C4-2B (cell line): ENCODE data around the gene KATNIP.

Experiments
- H3K27ac ChIP-seq: fragments of 450-650 bp; 2 replicates; pipeline ENCODE4 v1.5.1; 2017
- ZFX ChIP-seq: fragments of 450-650 bp; IDR thresholded peaks from 2 replicates; pipeline ENCODE4 v1.6.1; 2017
- TF ChIP-seq, protein P1 (sequence below): fragments of 450-650 bp; conservative IDR thresholded peaks from 2 replicates; pipeline ENCODE4 v1.5.1; 2017; ENCODE audit warnings: mild to moderate bottlenecking

KATNIP gene

DNA sequence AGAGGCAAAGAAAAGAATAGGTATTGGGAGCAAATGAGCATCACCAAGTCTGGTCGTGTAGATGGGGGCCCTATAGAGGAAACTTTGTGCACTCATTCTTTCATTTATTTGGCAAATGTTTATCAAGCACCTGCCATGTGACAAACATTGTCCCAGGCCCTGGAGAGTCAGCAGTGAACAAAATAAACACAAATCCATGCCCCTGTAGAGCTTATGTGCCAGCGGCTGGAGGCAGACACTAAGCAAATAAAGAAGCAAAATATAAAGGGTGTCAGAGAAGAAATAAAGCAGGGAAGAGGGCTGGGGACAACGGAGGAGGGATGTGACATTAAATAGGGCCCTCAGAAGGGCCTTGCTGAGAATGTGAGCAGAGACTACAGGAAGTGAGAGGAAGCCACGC is 45.5 kb downstream of the KATNIP start:
- no peak overlapping the region for H3K27ac ChIP-seq

DNA sequence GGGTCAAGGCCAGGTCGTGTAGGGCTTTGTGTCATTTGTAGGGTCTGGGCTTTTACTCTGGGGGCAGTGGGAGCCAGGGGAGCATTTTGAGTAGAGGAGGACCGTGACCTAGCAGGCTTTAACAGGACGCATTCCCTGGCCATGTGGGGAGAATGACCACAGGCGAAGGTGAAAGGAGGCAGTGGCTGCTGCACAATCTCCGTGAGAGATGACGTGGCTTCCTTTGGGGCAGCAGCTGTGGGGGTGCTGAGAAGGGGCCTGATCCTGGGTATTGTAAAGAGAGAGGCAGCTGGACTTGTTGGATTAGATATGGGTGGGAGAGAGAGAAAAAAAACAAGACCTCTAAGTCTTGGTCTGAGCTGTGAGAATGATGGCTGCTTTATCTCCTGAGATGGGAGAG is 46.0 kb downstream of the KATNIP start:
- TF ChIP-seq, protein P1, sequence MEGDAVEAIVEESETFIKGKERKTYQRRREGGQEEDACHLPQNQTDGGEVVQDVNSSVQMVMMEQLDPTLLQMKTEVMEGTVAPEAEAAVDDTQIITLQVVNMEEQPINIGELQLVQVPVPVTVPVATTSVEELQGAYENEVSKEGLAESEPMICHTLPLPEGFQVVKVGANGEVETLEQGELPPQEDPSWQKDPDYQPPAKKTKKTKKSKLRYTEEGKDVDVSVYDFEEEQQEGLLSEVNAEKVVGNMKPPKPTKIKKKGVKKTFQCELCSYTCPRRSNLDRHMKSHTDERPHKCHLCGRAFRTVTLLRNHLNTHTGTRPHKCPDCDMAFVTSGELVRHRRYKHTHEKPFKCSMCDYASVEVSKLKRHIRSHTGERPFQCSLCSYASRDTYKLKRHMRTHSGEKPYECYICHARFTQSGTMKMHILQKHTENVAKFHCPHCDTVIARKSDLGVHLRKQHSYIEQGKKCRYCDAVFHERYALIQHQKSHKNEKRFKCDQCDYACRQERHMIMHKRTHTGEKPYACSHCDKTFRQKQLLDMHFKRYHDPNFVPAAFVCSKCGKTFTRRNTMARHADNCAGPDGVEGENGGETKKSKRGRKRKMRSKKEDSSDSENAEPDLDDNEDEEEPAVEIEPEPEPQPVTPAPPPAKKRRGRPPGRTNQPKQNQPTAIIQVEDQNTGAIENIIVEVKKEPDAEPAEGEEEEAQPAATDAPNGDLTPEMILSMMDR = no peak
- TF ChIP-seq ZFX = no peak
- H3K27ac ChIP-seq = no peak overlapping the region

More for the DNA sequence above, 45.5 kb downstream of the KATNIP start:
- TF ChIP-seq ZFX = no peak
- TF ChIP-seq, protein P1 = no peak

DNA sequence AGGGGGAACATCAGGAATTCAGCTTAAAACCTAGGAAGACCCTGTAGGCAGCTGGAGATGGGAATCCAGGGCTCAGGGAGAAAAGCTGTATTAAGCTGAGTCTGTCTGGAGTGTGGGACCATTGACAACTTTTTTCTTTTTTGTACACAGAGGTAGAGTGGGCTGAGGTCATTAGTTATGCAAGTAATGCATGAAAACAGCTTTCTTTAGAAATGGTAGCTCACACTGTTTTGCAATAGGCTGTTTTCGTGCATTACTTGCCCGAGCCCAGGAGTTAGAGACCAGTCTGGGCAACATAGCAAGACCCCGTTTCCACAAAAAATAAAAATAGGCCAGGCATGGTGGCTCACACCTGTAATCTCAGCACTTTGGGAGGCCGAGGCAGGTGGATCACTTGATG is 46.5 kb downstream of the KATNIP start:
- no peak overlapping the region for H3K27ac ChIP-seq
- no peak for TF ChIP-seq ZFX
- TF ChIP-seq, protein P1 = no peak

DNA sequence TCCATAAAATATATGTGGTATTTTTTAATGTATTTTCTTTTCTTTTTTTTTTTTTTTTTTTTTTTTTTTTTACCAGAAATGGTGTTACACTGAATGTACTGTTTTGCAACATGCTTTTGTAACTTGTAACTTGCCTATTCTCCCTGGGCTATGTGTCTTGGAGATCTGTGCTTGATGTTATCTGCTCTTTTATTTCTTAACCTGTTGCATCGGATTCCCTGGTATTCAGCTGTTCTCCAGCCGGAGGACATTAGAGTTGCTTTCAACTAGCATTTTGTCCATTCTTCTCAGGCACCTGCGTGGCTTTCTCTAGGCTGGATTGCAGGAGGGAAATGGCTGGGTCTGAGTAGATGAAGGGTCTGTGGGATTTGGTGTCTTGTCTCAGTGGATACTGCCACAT is 47.4 kb downstream of the KATNIP start:
- no peak for TF ChIP-seq ZFX
- TF ChIP-seq, protein P1 = no peak
- no peak overlapping the region for H3K27ac ChIP-seq

DNA sequence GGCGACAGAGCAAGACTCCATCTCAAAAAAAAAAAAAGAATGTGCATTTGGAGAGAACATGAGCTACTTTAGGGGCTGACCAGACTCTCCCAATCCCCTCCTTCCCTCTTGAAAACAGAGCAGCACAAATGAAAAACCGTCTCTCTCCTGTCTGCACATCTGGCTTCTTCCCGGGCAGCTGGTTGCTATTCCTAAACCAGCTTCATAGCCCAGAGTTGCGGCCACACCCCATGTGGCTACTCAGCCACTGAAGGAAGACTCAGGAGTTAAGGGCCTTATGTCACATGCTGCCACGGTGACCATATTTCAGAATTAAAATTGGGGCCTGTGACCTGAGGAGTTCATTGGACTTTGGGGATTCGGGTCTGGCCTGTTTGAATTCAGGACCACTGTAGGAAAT is 48.3 kb downstream of the KATNIP start:
- TF ChIP-seq ZFX = no peak
- TF ChIP-seq, protein P1 = no peak

DNA sequence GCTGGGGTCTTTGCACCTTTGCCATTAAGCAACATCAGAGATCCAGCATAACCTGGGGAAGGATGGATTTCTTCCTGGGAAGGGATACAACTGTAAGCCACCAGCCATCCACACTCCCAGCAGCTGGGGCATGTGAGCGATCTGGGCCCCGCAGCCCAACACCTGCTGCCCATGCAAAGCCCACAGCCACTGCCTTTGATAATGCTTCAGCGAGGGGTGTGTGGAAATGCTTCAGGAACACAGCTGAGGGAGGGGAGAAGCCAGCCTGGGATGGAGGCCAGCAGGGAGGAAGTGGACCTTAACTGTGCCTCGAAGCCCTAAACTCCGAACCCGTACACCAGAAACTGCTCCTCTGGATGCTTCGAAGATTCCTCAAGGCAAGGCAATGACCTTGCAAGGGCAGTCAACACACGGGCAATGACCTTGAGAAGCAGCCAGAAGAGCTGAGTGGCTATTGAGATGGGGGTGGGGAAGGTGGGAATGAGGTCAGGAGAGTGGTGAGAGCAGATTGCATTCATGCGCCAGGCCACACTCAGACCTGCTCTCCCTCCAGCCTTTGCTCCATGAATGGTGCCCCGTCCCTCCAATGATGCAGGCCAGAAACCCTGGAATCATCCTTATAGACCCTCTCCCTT is 49.1 kb downstream of the KATNIP start:
- no peak overlapping the region for H3K27ac ChIP-seq
- TF ChIP-seq, protein P1 = no peak
- TF ChIP-seq ZFX = no peak

More for the DNA sequence above, 48.3 kb downstream of the KATNIP start:
- H3K27ac ChIP-seq = no peak overlapping the region

DNA sequence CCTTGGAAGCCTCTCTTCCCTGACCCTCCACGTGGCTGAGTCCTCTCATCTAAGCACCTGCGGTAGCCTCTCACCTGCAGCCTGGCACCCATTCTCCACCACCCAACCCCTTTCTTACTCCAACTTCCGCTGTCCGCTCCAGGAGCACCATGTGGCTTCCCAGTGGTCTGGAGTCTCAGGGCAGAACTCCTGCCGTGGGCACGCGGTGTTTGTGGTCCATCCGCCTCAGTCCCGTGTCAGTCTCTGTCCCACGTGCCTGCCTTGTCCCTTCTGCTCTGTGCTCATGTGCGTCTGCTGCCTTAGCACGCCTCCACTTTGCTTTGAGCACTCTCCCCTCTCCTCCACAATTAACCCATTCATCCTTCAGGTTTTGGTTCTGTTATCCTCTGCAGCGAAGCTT is 49.7 kb downstream of the KATNIP start:
- TF ChIP-seq ZFX = no peak
- TF ChIP-seq, protein P1 = no peak
- no peak overlapping the region for H3K27ac ChIP-seq
